Ishikawa (cell line): ENCODE data around the gene SLCO3A1.

Source experiments
- CEBPB ChIP-seq: IDR thresholded peaks from 2 replicates; pipeline ENCODE4 v1.6.1; 2012
- CREB1 ChIP-seq: IDR thresholded peaks from 2 replicates; pipeline ENCODE4 v1.6.1; 2012; ENCODE audit warnings: low read depth
- EGR1 ChIP-seq: IDR thresholded peaks from 2 replicates; pipeline ENCODE4 v1.6.1; 2012
- EP300 ChIP-seq: IDR thresholded peaks from 2 replicates; pipeline ENCODE4 v1.6.1; 2012; ENCODE audit warnings: borderline replicate concordance
- FOXM1 ChIP-seq: IDR thresholded peaks from 2 replicates; pipeline ENCODE4 v1.6.1; 2012; ENCODE audit warnings: low read depth, borderline replicate concordance
- NFIC ChIP-seq: IDR thresholded peaks from 2 replicates; pipeline ENCODE4 v1.6.1; 2012
- RAD21 ChIP-seq: IDR thresholded peaks from 2 replicates; pipeline ENCODE4 v1.6.1; 2012; ENCODE audit warnings: low read depth
- TAF1 ChIP-seq: IDR thresholded peaks from 2 replicates; pipeline ENCODE4 v1.6.1; 2012; ENCODE audit warnings: low read depth, mild to moderate bottlenecking
- TCF12 ChIP-seq: IDR thresholded peaks from 2 replicates; pipeline ENCODE4 v1.6.1; 2012; ENCODE audit warnings: low read depth
- TEAD4 ChIP-seq: IDR thresholded peaks from 2 replicates; pipeline ENCODE4 v1.6.1; 2012
- YY1 ChIP-seq: IDR thresholded peaks from 2 replicates; pipeline ENCODE4 v1.6.1; 2012; ENCODE audit warnings: low read depth
- ZBTB7A ChIP-seq: IDR thresholded peaks from 2 replicates; pipeline ENCODE4 v1.6.1; 2012; ENCODE audit warnings: low read depth
- TF ChIP-seq, protein P1 (sequence below): IDR thresholded peaks from 2 replicates; pipeline ENCODE4 v1.6.1; 2012; ENCODE audit warnings: low read depth, mild to moderate bottlenecking
- TF ChIP-seq, protein P2 (sequence below): IDR thresholded peaks from 2 replicates; pipeline ENCODE4 v1.6.1; 2012
- TF ChIP-seq, protein P3 (sequence below): IDR thresholded peaks from 2 replicates; pipeline ENCODE4 v1.6.1; 2012

SLCO3A1 gene

DNA sequence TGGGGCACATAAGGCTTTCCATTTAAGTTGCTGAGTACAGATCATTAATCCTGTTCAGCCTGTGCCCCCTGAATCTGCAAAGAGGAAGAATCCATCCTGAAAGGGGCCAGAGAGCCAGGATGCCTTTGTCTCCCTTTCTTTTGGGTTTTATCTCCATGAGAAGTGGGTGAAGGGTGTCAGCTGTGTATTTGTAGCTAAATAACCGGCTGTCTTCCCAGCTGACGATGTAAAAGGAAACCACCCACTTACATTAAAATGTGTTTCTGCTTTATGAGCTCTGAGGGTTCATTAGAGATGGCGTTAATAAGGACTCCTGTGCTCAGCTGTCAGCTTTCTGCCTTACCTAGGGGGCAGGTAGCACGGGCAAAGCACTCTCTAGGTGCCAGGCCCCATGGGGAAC is 83.4 kb downstream of the SLCO3A1 start:
- TF ChIP-seq RAD21 (no peak), FOXM1 (no peak)

DNA sequence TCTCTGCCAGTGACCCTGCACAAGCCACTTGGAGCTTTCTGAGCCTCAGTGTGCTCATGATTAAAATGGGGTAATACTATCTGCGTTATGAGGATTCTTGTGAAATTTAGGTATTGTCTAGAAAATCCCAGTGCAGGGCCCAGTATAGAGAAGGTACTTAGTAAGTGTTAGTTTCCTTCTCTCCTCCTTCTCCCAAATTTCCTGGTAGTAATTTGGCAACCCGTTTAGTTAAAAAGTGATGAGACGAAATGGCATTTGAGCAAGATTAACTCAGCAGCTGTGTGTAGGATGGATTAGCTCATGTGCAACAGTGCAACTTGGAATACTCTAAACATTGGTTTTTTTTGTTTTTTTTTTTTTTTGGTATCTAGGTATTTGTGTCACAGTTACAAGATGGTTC is 84.6 kb downstream of the SLCO3A1 start:
- TF ChIP-seq, protein P1, sequence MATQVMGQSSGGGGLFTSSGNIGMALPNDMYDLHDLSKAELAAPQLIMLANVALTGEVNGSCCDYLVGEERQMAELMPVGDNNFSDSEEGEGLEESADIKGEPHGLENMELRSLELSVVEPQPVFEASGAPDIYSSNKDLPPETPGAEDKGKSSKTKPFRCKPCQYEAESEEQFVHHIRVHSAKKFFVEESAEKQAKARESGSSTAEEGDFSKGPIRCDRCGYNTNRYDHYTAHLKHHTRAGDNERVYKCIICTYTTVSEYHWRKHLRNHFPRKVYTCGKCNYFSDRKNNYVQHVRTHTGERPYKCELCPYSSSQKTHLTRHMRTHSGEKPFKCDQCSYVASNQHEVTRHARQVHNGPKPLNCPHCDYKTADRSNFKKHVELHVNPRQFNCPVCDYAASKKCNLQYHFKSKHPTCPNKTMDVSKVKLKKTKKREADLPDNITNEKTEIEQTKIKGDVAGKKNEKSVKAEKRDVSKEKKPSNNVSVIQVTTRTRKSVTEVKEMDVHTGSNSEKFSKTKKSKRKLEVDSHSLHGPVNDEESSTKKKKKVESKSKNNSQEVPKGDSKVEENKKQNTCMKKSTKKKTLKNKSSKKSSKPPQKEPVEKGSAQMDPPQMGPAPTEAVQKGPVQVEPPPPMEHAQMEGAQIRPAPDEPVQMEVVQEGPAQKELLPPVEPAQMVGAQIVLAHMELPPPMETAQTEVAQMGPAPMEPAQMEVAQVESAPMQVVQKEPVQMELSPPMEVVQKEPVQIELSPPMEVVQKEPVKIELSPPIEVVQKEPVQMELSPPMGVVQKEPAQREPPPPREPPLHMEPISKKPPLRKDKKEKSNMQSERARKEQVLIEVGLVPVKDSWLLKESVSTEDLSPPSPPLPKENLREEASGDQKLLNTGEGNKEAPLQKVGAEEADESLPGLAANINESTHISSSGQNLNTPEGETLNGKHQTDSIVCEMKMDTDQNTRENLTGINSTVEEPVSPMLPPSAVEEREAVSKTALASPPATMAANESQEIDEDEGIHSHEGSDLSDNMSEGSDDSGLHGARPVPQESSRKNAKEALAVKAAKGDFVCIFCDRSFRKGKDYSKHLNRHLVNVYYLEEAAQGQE = no peak
- TF ChIP-seq CEBPB (no peak), YY1 (no peak), TCF12 (no peak), CREB1 (no peak), EGR1 (no peak), TEAD4 (no peak), EP300 (no peak)

DNA sequence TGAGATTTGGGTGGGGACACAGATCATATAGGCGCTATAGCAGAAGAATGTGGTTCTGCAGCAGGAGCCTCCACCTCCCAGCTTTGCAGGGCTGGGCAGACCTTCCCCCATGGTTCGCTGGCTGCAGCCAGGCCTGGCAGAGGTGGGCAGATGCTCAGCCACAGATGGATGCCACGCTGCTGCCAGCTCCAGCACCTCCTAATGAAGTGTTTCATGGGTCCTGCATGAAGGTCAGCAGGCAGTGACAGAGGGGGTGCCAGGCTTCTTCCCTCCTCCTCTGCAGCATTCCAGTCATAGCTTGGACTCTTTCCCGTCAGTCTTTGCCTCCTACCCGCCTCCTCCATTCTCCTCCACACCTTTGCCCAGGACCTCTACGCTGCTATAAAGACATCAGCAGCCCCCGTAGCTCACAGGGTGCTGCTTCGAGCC is 85.9 kb downstream of the SLCO3A1 start:
- TF ChIP-seq TCF12 (no peak), CEBPB (no peak), NFIC (no peak), ZBTB7A (no peak), EGR1 (no peak), TEAD4 (no peak), FOXM1 (no peak), CREB1 (no peak), YY1 (no peak), TAF1 (no peak), RAD21 (no peak), EP300 (no peak)
- TF ChIP-seq, protein P2, sequence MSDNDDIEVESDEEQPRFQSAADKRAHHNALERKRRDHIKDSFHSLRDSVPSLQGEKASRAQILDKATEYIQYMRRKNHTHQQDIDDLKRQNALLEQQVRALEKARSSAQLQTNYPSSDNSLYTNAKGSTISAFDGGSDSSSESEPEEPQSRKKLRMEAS = no peak
- TF ChIP-seq, protein P1 = no peak
- TF ChIP-seq, protein P3, sequence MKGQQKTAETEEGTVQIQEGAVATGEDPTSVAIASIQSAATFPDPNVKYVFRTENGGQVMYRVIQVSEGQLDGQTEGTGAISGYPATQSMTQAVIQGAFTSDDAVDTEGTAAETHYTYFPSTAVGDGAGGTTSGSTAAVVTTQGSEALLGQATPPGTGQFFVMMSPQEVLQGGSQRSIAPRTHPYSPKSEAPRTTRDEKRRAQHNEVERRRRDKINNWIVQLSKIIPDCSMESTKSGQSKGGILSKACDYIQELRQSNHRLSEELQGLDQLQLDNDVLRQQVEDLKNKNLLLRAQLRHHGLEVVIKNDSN = no peak

DNA sequence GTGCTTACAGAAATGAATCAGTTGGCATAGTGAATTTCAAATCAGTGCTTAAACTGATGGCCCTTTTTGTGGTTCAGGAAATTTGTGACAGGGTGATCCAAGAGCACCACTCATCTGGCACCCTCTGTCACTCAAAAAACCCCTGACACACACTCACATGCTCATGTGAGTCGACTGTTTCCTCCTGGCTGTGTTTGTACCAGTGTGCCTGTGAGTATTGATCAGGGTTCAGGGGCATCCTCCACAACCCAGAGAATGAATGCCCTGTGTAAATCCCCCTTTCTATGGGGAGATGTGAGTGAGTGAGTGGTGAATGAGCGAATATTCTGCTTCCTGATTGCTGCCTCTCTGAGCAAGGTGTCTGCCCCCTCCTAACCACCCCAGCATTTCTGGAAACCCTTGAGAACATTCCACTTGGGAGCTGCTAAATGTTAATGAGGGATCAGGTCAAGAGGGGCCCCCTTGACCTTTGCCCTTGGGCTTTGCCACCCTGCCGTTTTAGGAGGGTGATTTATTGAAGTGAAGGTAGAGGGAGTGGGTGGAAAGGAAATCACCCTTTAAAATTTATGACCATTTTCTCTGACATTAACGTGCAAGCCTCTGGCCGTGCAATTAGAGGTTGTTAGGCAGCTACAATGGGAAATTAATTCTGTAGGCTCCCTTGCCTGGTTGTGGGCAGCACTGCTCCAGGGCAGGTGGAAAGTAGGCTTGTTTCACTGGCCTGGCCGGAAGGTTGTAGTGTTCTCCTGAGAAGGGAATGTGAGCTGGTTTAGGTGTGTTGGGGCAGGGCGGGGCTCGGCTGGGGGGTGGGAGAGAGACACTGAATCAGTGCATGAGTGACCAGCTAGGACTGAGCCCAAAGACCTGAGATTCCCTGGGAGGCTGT is 87.2 kb downstream of the SLCO3A1 start:
- TF ChIP-seq NFIC (no peak), CEBPB (no peak), YY1 (no peak), TAF1 (no peak), TCF12 (no peak), EP300 (no peak), ZBTB7A (no peak), RAD21 (no peak), FOXM1 (no peak), CREB1 (no peak), TEAD4 (no peak)
- TF ChIP-seq, protein P2 = no peak

DNA sequence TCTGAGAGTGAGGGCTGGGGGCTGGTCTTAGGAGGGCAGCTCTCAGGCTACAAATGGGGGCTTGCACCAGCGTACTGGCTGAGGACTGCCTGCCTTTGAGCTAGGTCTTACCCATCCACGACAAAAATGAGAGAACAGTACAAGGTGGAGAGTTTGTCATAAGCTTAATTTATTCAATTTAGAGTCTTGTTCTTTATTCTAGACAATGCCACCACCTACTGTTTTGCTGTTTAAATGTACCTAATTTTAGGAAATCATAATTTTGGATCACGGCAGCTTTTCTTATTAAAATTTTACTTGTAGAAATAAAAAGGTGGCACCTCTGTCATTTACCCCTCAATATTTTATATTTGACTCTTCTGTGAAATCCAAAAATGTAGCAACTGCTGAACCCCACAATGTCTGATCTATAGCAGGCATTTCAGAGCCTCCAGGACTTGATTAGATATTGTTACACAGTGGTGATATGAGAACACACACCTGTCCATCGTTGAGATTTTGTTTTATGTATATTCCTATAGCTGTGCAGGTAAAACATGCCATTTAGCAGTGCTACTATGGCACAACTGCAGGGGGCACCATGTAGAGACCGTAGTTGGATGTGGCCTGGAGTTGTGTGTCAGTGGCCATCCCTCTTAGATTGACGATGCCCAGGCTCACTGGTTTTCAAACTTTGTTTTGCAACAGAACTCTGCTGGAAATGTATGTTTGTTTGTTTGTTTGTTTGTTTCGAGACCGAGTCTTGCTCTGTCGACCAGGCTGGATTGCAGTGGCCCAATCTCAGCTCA is 88.6 kb downstream of the SLCO3A1 start:
- TF ChIP-seq EP300 = no peak
- TF ChIP-seq EGR1 = no peak
- TF ChIP-seq TCF12 = no peak
- TF ChIP-seq, protein P3 = no peak
- no peak for TF ChIP-seq CREB1
- TF ChIP-seq, protein P1 = no peak
